Glomerular visceral epithelial cell (primary cell): ENCODE data around the gene NFASC.

Source experiments
- DNase-seq: peaks from one replicate; pipeline ENCODE4 v3.0.0-alpha.2; 2016; ENCODE audit errors: extremely low spot score

The NFASC gene

DNA sequence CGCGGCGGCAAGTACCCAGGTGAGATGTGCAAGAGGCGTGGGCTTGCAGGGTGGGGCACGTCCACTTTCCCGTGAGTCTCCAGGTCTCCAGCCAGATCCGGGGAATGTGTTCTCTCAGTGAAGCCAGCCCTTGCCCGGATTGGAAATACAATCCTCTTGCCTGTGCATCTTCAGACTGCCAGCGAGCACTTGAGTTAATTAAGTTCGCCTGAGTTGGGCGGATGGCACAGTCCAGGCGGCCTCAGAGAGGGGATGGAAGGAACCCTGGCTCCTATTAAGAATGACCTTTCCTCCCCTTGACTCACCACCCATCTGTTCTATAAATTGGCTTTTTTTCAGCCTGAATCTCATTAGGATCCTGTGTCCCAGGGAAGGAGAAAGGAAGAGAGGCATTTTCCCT, 139.0 kb downstream of the NFASC start:
- no peak for DNase-seq

DNA sequence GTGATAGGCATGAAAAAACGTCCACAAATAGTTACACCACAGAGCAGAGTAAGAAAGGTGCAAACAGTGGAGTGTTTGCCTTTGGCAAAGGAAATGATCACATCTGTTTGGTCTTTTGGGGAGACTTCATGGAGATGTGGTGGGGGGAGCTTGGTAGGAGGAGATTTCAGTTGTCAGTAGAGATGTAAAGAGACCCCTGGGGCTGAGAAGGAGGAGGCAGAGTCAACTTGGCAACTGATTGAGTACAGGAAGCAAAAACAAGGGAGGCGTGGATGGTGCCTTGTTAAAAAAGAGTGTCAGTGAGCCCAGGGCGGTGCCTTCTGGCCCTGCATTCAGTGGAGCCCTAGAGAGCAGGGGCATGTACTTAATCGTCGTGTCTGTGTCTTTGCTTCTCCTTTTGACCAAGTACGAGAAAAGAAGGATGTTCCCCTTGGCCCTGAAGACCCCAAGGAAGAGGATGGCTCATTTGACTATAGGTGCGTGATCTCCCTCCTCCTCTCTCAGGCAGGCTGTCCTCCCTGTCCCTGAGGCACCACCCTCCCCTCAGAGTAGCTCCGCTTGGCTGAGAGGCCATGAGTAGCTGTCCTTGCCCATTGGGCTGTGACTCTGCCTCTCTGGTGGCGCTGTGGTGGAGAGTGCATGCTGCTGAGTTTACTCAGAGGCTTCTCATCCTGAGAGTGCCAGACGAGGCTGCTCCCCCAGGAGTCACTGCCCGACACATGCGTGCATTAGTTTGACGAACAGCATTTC, 141.9 kb downstream of the NFASC start:
- no peak for DNase-seq

DNA sequence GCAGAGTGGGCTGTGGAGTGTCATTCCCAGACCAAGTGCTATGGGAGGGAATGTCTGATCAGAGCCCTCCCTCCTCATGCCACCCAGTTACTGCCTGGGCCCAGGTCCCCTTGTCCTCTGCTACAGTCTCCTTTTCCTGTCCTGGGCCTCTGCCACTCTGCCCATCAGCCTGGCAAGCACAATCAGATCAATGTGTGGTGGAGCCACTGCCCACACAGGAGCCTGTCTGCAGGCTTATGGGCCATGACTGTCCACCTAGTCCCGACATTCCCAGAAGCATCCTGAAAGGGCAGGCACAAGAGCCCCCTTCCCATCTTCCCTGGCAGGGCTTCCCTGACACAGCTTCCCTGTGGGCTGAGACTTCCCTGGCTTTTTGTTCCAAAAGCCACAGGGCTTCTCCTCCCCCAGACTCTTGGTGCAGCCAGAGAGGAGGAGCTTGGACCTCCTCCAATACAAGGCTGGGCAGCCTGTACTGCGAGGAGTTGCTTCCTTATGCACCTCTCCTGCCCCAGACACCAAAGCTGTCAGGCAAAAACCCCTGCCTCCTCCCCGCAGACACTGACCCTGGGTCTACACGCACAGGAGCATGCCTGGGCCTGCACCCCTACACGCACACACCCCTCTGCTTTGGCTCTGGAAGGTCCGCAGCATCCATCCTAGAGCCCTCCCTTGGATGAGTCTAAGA, 143.2 kb downstream of the NFASC start:
- peak; percentile 5 for DNase-seq

DNA sequence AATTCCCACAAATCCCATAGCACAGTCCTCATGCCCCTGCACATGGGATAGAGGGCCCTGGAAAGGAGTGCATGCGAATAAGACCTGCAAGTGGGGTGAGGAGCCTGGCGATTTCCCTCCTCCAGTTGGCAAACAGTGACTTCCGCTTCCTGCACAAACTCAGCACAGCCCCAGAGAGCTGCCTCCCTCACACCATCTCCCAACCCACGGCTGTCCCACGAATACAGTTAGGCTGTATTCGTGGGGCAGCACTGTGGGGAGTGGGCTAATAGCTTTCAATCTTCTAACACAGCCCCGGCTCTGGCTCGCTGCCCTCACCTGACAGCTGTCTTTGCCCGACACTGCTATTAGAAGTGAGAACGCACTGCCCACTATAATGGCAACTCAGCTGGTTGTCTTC, 144.1 kb downstream of the NFASC start:
- DNase-seq, result no peak

DNA sequence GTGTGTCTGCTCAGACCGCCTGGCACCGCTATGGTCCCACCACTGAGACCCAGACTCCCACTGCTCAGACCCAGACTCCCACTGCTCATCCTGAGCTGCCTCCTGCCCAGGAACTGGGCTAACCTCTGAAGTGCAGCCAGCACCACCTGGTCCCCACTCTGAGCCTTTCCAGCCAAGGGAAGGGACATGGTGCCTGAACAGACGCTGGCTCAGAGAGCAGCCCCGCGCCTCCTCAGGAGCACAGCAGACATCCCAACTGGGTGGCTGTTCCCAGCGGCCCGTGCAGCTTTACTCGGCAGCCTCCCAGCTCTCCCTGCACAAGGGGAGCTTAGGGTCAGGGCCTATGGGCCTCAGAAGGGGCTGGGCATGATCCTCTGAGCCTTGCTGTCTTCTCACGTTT, 144.6 kb downstream of the NFASC start:
- no peak for DNase-seq

DNA sequence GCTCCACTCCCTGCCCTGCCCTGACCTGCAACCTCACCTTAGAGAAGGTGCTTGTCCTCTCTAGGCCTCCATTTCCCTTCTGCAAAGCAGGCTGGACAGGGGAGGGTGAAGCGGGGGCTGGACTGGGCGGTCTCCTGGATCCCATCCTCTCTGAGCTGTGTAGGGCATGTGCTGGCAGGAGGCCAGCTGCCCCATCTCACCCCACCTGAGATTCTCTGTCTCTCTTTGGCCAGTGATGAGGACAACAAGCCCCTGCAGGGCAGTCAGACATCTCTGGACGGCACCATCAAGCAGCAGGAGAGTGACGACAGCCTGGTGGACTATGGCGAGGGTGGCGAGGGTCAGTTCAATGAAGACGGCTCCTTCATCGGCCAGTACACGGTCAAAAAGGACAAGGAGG, 145.4 kb downstream of the NFASC start:
- no peak for DNase-seq

DNA sequence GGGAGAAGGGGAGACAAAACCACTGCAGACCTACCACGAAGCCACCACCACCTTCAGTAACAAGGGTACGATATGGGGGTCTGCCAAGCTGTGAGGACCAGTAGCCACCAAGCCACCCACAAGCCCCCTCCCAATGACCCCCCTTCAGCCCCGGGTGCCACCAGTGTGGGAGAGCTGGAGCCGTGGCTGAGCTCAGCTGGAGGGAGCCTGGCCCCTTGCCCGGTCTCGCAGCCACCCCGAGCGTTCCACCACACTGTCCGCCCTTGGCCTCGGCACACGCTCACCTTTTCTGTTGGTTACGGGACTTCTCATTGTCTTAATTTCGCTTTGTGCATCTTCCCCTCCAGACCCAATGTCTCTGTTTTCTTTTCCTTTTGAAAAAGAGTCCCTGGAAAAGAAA, 145.9 kb downstream of the NFASC start:
- no peak for DNase-seq

DNA sequence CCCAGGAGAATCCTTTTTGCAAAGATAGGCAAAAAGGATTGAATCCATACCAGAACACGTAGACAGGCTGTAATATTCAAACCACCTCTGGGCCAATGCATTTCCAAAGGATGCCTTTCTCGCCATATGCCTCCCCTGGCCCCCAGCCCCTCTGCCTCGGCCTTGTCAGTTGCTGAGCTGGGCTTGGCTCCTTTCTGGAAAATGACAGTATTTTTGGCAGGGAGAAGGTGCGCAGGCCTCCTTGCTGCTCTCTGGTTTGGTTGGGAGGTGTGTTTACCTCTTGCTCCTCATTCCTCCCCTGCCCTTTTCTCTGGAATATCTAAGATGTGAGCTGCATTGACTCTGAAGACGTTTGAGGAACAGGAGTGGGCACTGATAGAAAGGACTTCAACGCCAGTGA, 146.3 kb downstream of the NFASC start:
- DNase-seq, result no peak

DNA sequence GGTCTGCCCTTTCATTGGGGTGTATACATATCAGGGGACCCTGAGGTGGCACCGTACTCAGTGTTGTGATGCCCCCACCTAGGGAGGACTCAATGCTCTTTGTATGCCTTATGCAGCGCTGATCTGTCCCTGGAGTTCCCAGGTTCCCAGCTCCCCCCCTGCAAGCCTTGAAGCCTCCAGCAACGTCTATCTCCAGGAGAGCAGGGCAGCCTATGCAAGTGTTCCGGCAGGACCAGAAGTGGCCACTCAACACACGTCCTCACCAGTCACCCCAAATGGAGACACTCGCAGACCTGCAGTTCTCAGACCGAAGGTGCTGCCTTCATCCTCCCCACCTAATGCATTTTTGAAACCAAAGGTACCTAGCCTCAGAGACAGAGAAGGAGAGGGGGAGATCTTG, 147.1 kb downstream of the NFASC start:
- DNase-seq, result no peak

DNA sequence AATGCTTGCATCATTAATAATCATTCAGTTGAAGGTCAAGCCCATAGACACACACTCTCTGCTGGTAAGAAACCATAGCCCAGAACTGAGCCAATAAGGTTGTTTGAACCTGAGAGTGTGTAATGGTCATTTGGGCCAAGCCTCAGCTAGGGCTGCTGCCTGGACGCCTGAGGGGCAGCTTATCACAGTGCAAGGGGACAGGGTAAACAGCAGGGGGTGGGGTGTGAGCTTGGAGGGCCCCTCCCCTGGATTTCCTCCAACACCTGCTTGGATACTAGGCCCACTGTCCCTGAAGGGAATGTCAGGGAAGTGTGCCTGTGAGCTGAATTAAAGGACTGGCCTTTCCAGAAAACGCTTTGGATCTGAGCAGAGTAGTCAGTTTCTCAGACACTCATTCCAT, 147.7 kb downstream of the NFASC start:
- DNase-seq, result no peak

DNA sequence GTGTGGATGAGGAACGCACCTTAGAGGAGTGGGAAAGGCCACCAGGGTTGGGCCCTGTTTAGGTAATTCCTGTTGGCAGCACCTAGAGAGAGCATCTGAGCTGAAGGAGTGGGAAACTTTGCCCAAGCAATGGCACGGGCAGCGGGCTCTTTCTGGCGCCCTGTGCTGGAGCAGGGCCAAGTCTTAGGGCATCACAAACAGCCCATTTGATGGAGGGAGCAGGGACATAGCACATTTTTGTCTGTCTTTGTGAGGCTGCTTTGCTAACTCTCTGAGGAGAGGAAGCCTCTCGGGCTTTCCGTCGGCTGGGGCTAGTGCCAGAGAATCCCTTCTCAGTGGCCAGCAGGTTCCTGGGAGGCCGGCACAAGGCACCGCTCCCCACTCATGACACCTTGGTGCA, 149.8 kb downstream of the NFASC start:
- no peak for DNase-seq

DNA sequence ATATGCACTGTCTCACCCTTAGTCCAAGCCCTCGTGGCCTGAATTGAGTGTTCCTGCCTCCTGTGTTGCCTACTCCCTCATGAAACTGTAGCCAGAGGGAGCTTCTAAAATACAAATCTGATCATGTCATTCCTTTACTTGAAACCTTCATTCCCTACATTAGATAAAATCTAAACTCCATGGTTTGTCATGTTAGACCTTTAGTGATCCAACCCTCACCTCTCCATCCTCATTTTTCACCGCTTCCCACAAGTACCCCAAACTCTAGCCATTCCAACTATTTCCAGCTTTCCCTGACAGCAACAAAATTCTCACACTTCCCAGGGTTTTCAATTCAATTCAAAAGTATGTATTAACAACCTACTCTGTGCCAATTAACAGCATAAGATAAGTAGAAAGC, 154.0 kb downstream of the NFASC start:
- no peak for DNase-seq

DNA sequence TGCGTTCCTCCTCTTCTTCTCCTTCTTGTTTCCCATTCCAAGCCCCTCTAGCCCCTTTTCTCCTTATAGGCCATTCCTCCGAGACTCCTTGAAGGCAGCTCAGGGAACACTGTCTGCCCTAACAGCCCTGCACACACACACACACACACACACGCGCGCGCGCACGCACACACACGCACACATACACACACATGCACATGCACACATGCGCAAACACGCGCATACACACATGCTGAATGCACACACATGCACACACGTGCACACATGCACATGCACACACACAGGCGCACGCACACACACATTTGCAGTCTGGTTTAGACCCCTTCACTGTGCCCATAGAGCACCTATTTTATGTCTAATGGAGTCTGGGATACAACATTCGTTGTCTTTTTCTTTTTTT, 154.6 kb downstream of the NFASC start:
- no peak for DNase-seq

DNA sequence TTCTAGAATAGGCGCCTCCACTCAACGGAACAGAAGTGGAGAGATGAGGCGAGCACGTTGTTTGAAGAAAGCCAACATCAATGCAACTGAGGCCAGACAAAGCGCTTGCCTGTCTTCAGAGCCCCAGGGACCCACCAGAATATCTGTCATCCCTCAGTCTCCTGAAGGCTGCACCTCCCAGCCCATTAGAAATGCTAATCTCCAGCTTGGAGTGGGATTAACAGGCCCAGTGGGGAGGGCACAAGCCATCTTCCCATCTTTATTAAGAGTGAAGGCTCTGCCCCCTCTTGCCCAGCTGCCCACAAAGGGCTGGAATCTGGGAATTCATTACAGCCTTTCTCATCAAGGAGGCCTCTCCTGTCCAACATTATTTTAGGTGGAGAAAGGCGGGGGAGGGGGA, 155.5 kb downstream of the NFASC start:
- DNase-seq, result no peak

DNA sequence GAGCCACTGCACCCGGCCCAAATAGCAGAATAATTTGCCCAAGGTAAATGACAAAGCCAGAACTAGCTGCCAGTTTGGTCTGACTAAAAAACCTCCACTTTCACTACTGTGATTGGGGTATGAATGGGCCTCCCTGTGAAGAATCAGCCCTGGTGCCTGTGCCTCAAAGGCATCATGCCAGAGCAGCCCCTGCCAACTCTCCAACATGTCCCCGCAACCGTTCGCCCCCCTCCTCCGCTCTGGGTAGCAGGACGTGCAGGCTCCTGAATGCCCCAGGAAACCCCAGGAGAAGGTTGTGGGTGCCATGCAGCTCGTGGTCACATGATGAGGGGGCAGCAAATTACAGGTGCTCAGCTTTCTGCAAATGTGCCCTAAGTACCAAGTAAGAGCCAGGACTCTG, 157.7 kb downstream of the NFASC start:
- DNase-seq, result no peak

DNA sequence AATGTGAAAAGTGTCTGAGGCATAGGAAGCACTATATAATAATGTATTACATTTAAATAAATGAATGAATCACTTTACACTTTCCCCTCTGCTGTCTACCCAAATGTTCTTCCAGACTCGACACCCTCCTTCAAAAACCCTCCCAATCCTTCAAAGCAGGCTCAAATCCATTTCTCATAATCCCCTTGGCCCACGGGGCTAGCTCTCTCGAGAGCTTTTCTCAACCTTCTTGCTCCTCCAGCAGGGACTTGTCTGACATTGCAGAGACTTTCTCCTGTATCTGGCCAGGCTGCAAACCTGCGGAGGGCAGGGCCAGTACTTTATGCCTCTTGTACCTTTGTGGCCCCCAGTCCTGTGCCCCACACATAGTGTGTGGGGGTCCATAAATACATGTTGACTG, 158.3 kb downstream of the NFASC start:
- no peak for DNase-seq

DNA sequence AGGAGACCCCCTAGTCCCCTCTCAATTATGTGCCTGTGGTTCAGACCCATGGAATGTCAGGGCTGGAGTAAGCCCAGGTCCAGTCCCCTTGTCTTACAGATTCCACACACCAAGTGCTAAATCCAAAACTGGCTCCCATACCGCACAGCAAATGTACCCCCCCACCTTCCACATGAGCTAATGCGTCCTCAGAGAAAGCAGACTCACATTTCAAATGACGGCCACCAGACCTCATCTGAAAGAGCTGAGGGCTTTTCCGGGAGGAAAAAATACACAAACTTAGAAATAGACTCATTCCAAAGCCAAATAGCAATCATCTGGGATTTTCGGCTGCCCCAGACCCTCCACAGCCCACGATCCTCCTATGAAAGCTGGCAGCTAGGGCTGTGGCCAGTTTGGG, 159.6 kb downstream of the NFASC start:
- DNase-seq, result no peak

DNA sequence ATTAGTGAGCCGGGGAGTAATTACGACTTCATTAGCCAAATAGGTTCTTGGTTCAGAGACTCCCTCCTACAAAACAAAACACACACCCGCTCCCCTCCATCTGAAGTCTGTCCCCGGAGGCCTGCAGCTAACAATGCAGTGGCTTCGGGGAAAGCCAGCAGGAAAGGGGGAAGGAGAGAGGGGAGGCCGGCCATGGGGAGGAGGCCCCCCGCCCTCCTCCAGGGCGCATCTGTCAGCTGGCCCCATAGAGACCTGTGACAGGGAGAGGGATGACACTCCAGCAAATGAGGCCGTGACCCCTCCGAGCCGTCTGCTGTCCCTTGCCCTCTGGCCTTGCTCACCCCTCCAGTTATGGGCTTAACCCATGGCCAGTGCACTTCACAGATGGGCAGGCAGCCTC, 160.2 kb downstream of the NFASC start:
- DNase-seq, result no peak

DNA sequence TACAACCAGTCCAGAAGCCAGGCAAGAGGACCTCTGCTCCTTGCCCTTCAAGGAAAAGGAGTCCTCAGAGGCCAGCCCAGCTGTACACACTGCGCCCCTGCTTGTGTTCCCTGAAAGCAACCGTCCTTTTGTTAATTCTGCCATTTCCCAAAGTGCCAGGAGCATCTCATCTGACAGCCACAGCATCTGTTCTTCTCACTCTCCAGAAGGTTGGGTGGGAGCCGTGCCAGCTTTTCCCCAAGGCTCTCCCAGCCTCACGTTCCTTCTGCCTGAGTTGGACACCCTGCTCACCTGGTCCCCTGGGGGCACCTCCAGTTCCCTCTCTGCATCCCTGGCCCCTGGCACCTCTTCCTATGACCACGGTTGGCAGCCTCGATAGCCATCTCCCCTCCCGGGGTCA, 161.8 kb downstream of the NFASC start:
- no peak for DNase-seq

DNA sequence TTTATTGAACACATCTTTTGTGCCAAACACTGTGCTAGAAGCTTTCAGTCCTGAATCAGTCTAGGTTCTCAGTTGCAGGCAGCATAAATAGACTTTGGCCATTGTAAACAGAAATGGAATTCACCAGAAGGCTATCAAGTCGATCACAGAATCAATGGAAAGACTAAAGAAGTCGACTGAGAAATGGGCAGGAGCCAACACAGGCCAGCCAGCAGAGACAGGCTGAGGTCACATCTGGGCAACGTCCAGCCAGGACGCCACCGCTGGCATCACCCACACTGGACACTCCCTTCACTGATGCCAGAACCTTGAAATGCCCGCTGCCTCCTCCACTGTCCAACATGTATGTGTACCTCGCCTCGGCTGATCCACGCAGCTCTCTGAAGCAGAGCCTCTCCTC, 166.9 kb downstream of the NFASC start:
- no peak for DNase-seq

DNA sequence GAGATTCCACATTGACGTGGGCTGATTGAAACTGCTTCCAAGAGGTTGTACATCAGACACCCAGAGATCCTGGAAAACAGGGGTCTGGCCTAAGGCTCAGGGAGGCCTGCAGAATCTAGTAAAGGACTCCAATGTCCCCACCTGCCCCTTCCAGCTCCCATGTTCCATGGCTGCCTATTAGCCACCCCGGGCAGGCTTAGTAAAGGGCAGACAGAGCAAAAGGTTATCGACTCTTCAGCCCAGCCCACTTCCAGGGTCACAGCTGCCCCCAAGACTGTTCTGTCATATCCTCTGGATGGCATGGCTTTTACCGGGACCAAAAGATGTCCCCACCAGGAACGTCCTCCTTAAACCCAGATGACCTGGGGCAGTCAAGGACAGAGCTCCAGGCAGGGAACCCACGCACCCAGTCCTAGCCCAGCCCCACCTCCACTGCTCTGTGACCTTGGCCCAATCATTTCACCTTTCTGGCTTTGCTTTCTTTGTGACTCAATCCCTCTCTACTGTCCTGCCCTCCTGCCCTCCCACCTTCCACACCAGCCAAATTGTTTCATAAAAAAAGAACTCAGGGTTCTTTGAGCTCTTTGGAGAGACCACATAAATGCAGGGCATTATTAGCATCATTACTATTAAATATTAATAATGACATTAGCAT, 167.6 kb downstream of the NFASC start:
- DNase-seq, result no peak

DNA sequence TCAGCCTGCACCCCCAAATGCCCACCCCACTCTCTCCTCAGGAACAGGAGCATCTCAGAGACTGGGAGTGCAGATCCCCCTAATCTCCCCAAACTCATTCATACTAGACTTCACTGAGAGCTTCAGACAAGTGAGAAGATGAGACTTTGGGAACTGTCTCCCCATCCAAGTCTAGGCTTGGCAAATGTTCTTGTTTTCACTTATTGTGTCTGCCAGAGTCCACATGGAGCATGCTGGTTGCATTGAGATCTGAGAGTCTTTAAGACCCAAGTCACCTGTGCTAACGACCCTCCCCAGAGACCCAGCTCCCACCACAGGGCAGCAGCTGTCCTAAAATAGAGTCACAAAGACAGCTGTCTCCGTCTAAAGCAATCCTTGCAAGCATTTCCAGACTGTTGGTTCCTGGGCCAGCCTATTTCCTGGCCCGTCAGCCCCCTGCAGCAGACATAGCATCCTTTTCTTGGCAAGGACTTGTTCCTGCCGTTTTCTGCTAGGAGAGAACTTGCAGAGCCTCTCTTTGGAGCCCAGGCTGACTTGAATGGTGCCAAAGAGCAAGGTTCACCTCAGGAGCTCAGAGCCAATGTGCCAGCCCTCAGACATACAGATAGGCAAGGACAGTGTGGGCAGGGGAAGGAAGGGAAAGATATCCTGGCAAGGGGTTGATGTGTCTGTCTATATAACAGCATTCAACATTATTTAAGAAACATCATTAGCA, 170.5 kb downstream of the NFASC start:
- DNase-seq, result no peak
